Heart left ventricle (tissue), 13 donors: Measurements from ENCODE around the gene DAGLA.

Experiments
- POLR2A ChIP-seq, 2 donors: fragments of 450-650 bp; IDR thresholded peaks; one replicate each; pipeline ENCODE4 v1.6.1; 2017; ENCODE audit warnings: antibody characterized with exemption in 2 of 2, mild to moderate bottlenecking in 2 of 2, moderate library complexity in 2 of 2
- TF ChIP-seq, protein P1 (sequence below), 12 donors: fragments of 200-600 bp; sonication (generic) in 4 of 12; IDR thresholded peaks; one replicate each; pipeline versions ENCODE4 v1.5.0 to v1.8.0; 2018 to 2022; ENCODE audit warnings: antibody characterized with exemption in 12 of 12, mild to moderate bottlenecking in 5 of 12
- donor health status: ischemic (EF 13 %, LVEDD 7.1; RV severe dilation, severe dysfunction).
- donor health status: DM: no; HTN: yes; CAD: no.
- donor health status: DM: no; HTN: no; CAD: no.
- donor health status: ischemic (EF 25% LVEDD 6.9; RV normal size, moderate dysfunction).
- donor health status: ischemic (EF 25% LVEDD 5.7; RV mildly dilated, moderate dysfunction).
- donor health status: ischemic (EF 35%, LVEDD 5.7; RV mildly dilated, moderate dysfunction).
- donor health status: nonischemic (EF 11% LVEDD 7.7; RV severe dilation, severe dysfunction).
- donor health status: DM: yes; HTN: yes; CAD: no.
- donor health status: PGD.
- donor health status: ischemic (EF 29% LVEDD 5.4; RV normal size, mild dysfunction).
- donor health status: nonischemic (EF 23%, LVEDD 6.1; RV moderate dilation, normal function).

DNA sequence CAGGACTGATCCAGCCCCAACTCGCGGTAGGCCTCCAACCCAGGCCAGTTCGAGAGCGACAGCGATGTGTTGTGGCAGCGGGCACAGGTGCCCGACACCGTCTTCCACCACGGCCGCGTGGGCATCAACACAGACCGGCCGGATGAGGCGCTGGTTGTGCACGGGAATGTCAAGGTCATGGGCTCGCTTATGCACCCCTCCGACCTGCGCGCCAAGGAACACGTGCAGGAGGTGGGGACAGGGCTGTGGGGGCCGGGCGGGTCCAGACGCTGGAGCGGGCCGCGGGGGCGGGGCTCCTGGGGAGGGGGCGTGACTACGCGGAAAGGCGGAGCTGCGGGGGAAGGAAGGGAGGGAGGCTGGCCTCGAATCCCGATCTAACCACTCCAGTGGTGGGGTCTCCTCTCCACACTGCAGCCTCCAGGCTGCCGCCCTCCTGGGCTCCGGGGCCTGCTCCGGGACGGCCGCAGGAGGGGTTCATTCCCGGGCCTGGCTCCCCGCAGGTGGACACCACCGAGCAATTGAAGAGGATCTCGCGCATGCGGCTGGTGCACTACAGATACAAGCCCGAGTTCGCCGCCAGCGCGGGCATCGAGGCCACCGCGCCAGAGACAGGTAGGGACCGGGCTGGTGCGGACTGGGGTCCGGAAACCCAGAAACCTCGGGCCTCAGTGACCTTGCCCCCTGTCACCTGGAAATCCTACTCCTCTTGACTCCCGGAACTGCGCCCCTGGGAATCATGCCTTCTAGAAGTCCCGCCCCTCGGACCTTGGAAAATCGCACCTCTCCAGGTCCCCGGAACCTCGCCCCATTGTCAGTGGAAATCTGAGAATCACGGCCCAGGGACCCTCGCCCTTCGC lies 97.3 kb downstream of the DAGLA start:
- TF ChIP-seq, protein P1, sequence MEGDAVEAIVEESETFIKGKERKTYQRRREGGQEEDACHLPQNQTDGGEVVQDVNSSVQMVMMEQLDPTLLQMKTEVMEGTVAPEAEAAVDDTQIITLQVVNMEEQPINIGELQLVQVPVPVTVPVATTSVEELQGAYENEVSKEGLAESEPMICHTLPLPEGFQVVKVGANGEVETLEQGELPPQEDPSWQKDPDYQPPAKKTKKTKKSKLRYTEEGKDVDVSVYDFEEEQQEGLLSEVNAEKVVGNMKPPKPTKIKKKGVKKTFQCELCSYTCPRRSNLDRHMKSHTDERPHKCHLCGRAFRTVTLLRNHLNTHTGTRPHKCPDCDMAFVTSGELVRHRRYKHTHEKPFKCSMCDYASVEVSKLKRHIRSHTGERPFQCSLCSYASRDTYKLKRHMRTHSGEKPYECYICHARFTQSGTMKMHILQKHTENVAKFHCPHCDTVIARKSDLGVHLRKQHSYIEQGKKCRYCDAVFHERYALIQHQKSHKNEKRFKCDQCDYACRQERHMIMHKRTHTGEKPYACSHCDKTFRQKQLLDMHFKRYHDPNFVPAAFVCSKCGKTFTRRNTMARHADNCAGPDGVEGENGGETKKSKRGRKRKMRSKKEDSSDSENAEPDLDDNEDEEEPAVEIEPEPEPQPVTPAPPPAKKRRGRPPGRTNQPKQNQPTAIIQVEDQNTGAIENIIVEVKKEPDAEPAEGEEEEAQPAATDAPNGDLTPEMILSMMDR (IDR thresholded peaks at IDR 0.05) = no peak
- TF ChIP-seq POLR2A (IDR thresholded peaks at IDR 0.05) = no peak
